ENCODE measurements around the gene OSBP2. TPM values are rescaled to one million over a fixed set of nuclear protein-coding genes. Genes with fewer than 3 reads are reported as not detected.

OSBP2 gene
- total RNA-seq (2014; rRNA removed; shearing (Covaris generic)): 4.1 and 8.2 TPM in 2 replicates

DNA sequence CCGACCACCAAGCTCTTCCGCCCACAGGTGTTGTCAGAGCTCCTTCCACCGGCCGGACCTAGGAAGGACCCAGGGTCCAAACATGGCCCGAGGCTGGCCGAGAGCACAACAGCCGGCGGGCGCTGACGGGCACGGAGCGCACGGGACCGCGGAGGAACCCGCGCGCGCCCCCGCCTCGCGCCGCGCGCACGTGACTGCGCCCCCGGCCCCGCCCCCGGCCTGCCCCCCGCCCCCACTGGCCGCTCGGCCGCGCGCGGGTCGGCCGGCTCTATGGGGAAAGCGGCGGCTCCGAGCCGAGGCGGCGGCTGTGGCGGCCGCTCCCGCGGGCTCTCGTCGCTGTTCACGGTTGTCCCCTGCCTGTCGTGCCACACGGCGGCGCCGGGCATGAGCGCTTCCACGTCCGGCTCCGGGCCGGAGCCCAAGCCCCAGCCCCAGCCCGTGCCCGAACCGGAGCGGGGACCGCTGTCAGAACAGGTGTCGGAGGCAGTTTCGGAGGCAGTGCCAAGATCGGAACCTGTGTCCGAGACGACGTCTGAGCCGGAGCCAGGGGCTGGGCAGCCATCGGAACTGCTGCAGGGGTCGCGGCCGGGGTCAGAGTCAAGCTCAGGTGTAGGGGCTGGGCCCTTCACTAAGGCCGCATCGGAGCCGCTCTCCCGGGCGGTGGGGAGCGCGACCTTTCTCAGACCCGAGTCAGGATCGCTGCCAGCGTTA, at the start of gene OSBP2:
Gene OSBP2 (plus strand): TSS at position 235 of the 711 bp plus-strand sequence. CDS start 36 bp downstream, at position 271.
- DNase-seq (ENCODE audit: low spot score): peak; percentile 22

GRCh38 chr22:30646518-30647160, 48.0 kb upstream of the OSBP2 start:
- DNase-seq (ENCODE audit: low spot score): no peak

DNA sequence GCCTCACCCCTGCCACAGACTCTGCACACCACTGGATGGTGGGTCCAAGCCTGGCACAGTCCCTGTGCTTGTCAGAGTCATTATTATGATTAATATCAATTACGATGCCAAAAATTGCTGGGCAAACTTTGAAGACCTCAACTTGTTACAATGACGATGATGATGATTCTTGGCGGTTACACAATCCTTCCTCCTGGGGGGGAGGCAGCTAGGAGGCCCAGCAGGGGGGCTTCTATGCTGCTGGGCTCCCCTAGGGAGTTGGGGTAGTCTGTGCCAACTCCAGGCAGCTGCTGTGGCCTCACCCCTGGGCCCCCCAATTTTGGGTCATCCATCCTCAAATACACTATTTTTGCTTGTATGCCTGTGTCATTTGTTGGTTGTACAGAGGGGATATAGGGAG, 47.1 kb upstream of the OSBP2 start:
- DNase-seq (ENCODE audit: low spot score): no peak

DNA sequence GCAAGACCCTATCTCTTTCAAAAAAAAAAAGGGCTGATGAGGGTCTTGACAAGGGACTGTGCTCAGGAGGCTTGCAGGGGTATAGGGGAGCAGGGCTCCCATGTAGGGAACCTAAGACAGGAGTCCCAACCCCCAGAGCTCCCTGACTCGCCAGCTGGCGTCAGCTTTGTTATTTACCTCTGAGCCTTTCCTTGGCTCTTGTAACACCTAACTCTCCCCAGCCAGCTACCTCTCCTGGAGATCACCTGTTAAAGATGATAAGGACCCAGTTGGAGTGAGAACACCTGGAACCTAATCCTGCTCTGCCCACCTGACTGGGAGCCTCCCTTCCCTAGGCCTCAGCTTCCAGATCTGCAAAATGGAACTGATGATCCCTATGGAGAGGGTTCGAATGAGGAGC, 45.8 kb upstream of the OSBP2 start:
- no peak for DNase-seq (ENCODE audit: low spot score)

DNA sequence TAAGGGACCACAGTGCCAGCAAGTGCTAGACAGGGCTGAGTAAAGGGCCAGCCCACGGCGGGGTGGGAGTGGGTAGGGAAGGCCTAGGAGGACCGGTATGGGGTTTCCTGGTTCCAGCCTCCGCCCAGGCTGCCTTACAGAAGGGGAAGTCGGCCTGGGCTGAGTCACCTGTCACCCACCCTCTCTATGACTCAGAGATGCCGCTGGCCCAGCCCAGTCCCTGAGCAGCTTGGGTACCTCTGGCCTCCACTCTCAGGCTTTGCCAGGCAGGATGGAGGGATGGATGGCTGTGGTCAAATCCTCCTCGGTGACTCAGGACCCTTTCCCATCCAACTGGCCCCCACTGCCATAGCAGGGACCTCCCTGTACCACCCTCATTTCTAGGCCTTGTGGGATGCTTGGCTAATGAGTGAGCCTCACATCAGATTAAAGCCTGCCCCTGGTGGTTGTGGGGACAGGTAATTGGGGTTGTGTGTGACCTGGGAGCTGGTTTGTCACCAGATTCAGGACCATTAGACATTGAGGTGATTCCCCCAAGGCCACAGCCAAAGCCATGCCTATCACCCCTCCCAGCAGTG, 45.2 kb upstream of the OSBP2 start:
- DNase-seq (ENCODE audit: low spot score): peak; percentile 85

DNA sequence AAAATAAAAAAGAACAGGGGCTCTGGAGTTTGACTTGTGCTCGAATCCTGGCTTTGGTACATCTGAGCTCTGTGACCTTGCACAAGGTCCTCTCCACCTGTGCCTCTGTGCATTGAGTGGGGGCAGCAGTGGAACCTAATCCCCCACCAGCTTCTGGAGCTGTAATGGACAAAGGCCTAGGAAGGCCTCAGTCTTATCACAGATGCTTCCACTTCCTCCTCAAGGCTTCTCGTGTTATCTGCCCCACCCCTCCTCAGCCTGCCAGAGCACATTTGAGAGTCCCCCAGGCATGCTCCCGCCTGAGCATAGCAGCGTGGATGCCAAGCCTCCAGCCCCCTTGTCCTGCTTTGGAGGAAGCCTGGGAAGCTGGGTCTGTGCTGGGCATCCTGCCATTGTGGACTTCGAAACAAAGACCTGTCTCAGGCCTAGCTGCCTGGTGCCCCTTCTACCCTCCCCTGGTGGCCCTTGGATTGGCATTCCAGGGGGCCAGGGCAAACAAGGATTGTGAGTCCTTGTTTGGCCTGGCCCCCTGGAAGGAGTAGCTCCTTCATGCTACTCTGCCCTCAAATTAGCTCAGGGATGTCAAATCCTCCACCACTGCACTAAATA, 44.1 kb upstream of the OSBP2 start:
- DNase-seq (ENCODE audit: low spot score): no peak

DNA sequence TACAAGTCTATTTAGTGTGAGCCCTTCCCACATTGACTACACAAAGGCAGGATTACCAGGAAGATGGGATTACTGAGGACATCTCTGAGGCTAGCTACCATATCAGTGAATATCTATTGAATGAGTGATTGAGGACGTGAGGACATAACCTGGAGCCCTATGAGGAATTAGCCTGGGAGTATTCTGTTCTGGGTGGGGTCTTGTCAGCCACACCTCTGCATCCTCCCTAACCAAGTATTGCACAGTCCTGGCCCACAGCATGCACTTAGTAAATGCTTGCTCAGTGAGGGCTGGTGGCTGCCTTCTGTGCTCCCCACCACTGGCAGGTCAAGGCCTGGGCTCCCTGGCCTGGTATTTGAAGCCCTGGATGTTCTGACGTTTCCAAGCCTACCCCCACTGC, 41.8 kb upstream of the OSBP2 start:
- DNase-seq (ENCODE audit: low spot score): no peak

- no peak for DNase-seq (ENCODE audit: low spot score)
Measured at GRCh38 chr22:30654361-30654760, 40.3 kb upstream of the OSBP2 start.

DNA sequence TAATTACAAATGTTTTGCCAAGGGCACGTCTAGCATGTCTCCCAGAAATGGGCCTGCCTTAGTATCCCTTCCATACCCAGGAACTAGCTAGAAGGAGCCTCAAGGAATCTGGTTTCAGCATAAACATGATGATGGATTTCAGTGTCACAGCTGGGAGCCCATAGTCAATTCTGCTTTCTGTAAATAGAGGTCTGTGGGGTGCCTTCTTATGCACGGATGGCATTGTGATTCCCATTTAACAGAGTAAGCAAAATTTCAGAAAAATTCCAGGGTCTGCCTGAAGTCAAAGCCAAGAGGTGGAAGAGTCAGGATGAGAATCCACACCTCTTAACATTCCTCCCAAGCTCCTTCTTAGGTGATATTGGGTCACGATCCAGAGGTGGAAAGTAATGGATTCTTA, 39.1 kb upstream of the OSBP2 start:
- DNase-seq (ENCODE audit: low spot score): no peak

DNA sequence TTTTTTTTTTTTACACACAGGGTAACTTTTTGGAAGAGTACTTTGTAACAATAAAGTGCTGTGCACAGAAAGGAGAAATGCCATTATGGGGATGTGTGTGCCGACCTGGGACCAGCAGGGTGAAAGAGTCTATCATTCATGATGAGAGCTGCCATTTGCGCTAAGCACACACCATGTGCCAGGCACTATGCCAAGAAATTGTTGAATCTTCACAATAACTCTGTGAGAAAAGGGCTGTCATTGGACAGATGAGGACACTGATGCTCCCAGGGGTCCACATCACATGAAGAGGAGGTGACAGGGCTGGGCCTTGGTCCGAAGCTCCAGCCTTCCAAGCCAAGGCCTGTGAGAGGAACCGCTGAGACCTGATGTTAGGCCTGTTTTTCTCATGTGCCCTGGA, 32.6 kb upstream of the OSBP2 start:
- DNase-seq (ENCODE audit: low spot score): no peak

DNA sequence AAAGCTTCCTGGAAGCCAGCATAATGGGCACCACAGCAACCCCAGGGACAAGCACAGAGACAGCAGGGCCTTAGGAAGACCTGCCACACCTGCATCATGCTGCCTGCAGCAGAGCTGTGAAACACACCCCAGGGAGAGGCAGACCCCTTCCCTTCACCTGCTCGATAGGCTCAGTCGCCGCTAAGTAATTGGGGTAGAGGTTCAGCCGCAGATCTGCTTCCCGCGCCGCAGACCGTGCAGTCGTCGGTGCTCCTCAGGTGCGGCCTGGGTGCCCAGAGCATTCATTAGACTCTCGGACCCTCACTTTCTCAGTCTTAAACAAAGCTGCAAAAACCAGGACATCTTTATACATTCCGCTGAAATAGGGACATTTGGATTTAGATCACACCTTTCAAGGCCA, 29.9 kb upstream of the OSBP2 start:
- DNase-seq (ENCODE audit: low spot score): no peak

- DNase-seq (ENCODE audit: low spot score): no peak
Measured at GRCh38 chr22:30665266-30665665, 29.4 kb upstream of the OSBP2 start.

GRCh38 chr22:30665786-30666185, 28.9 kb upstream of the OSBP2 start:
- DNase-seq (ENCODE audit: low spot score): peak; percentile 51

DNA sequence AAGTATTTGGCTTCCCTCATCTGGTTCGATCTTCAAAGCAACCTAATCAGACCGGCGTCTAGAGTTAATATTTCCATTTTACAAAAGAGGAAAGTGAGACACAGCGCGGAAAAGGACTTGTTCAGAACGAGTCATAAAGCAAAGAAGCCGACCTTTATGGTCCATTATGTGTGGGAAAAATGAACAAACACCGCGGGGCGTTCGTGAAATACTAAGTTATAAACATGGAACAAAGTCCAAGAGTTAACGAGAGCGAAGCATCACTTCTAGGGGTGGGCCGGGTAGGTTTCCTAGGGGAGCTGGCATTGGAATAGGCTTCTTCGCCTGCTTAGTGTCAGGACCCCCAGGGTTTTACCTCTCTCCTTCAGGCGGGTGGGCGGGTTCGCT, 27.6 kb upstream of the OSBP2 start:
- DNase-seq (ENCODE audit: low spot score): peak; percentile 57

GRCh38 chr22:30667494-30668385, 26.9 kb upstream of the OSBP2 start, which contains the start of gene DUSP18:
Gene DUSP18 (minus strand): TSS chr22:30667875. CDS start chr22:30664003, 3,872 bp downstream.
- peak; percentile 91 for DNase-seq (ENCODE audit: low spot score)

DNA sequence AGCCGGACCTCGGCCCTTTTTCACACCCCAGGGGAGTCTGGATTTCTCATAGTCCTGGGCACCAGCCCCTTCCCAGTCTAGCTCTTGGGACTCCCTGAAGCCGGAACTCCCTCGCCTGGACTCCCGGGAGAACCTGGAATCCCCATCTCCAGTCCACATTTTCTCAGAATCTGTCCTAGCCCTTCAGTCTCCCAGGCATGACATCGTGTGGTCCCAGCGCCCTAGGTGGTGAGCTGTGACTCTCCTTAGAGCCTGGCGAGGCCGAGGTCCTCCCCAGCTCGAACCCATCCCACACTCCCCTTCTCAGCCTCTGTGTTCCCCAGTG, 26.3 kb upstream of the OSBP2 start:
- DNase-seq (ENCODE audit: low spot score): no peak

DNA sequence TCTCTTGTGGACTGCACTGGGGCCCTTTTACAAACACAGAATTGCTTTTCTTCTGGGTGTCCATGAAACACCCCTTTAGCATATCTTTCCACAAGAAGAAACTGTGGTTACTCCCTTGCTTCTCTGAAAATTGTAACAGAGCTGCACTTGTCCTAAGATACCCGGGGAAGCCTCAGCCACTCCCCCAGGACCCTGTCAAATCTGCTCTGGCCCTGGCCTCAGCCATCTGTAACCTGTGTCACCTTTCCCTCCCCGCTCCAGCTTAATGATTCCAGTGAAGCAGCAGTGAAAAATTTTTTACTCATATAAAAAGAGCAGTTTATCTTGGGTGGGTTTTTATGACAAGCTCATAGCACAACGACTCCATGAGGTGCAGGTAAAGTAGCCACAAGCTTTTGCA, 23.6 kb upstream of the OSBP2 start:
- DNase-seq (ENCODE audit: low spot score): no peak

- DNase-seq (ENCODE audit: low spot score): no peak
Measured at GRCh38 chr22:30673136-30673535, 21.5 kb upstream of the OSBP2 start.

DNA sequence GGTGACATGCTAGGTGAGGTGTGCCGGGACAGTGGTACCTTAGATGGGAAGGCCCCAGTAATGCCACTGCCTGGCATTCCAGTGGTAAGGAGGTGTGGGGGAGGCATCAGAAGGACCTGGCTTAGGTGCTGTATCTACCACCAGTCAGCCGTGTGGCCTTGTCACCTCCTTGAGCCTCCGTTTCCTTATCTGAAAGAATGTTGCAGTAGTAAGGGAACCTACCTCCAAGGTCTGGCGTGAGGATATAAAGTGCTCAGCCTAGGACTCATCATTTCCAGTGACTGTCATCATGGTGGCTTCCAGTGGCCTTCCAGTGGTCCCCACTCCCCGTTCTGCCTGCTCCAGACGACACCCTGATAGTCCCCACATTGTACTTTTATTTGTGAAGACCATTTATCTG, 20.2 kb upstream of the OSBP2 start:
- no peak for DNase-seq (ENCODE audit: low spot score)

- DNase-seq (ENCODE audit: low spot score): no peak
Measured at GRCh38 chr22:30675436-30675835, 19.2 kb upstream of the OSBP2 start.

DNA sequence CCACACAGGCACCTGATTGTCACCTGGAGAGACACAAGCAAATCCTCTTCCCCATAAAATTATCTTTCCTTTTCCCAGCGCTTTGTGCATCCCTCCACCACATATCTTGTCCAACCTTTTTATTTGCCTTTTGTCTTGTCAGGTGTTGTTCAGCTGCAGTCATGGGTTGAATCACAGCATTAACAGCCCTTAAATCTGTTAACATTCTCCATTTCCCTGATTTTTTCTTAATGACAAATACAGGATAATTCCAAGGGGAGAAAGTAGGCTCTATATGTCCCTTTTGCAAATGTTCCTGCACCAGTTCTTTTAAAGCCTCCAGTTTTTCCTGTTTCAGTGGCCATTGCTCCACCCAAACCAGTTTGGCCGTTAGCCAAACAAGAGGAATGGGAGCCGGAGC, 18.1 kb upstream of the OSBP2 start:
- DNase-seq (ENCODE audit: low spot score): peak; percentile 37

Measured in HT-29 (cell line).